B cell (primary cell): Measurements from ENCODE around the gene PXDC1. TPM values are rescaled to one million over a fixed set of nuclear protein-coding genes. Genes with fewer than 3 reads are reported as not detected.

ENCODE experiments used
- ATAC-seq: fragments of 200-7000 bp; cut with Tn5 transposase; one replicate; pipeline ENCODE4 v1.10.0; 2021; ENCODE audit warnings: low read depth, mild to moderate bottlenecking, moderate number of reproducible peaks, moderate library complexity
- CTCF ChIA-PET: fragments of 350-600 bp; sonication (Branson Sonifier 250); formaldehyde crosslinking; loops from one replicate; lab custom pipeline; 2021; ENCODE audit warnings: antibody characterized with exemption, inconsistent platforms; lab: Charles Lee
- POLR2A ChIA-PET: fragments of 350-600 bp; sonication (Branson Sonifier 250); formaldehyde crosslinking; loops from one replicate; lab custom pipeline; 2021; ENCODE audit warnings: antibody characterized with exemption; lab: Charles Lee
- DNase-seq: peaks from one replicate; pipeline ENCODE4 v3.0.0; 2013
- H2AFZ ChIP-seq: 2 replicates; pipeline ENCODE4 v1.6.1; 2012; ENCODE audit warnings: mild to moderate bottlenecking, low read depth, low read length; ENCODE audit not compliant: insufficient read depth, poor library complexity, severe bottlenecking
- H3K27ac ChIP-seq, 2 donors: 1 replicate in 1 of 2; 2 replicates in 1 of 2; pipeline ENCODE4 v1.5.1; 2012 to 2013; ENCODE audit warnings: low read length in 2 of 2, mild to moderate bottlenecking in 2 of 2, moderate library complexity in 1 of 2
- H3K27me3 ChIP-seq, 4 experiments: fragments of 200-600 bp in 1 of 4; sonication (generic) in 1 of 4; replicated peaks in 1 of 4; 1 replicate in 2 of 4; 2 replicates in 2 of 4; pipeline versions ENCODE4 v1.6.1 to v1.7.0; 2013 to 2016; ENCODE audit warnings: low read length in 3 of 4, mild to moderate bottlenecking in 2 of 4, mixed read lengths in 1 of 4, moderate library complexity in 1 of 4; ENCODE audit not compliant: insufficient read depth in 4 of 4, control insufficient read depth in 3 of 4; ENCODE audit errors: control extremely low read depth in 1 of 4
- H3K36me3 ChIP-seq, 2 experiments: replicated peaks in 1 of 2; 1 replicate in 1 of 2; 2 replicates in 1 of 2; pipeline versions ENCODE4 v1.6.1 to v1.7.1; 2013; ENCODE audit warnings: low read length in 1 of 2; ENCODE audit not compliant: insufficient read depth in 2 of 2, control insufficient read depth in 1 of 2; ENCODE audit errors: control extremely low read depth in 1 of 2, extremely low read depth in 1 of 2
- H3K4me1 ChIP-seq, 2 donors: fragments of 200-600 bp in 1 of 2; sonication (generic) in 1 of 2; 1 replicate in 1 of 2; 2 replicates in 1 of 2; pipeline versions ENCODE4 v1.5.1 to v1.6.1; 2013 to 2017; ENCODE audit warnings: low read length in 2 of 2; ENCODE audit not compliant: control insufficient read depth in 2 of 2, insufficient read depth in 2 of 2
- H3K4me2 ChIP-seq: replicated peaks from 2 replicates; pipeline ENCODE3; 2012; ENCODE audit warnings: mild to moderate bottlenecking, low read depth, low read length; ENCODE audit not compliant: poor library complexity, severe bottlenecking
- H3K4me3 ChIP-seq, 5 experiments: fragments of 200-600 bp in 1 of 5; sonication (generic) in 1 of 5; 1 replicate in 3 of 5; 2 replicates in 2 of 5; pipeline versions ENCODE4 v1.5.1 to v1.7.0; 2011 to 2016; ENCODE audit warnings: low read length in 4 of 5, mild to moderate bottlenecking in 4 of 5, low read depth in 2 of 5, control low read depth in 1 of 5, moderate library complexity in 1 of 5; ENCODE audit not compliant: insufficient read depth in 1 of 5; ENCODE audit errors: control extremely low read depth in 1 of 5, extremely low read depth in 1 of 5
- H3K79me2 ChIP-seq: fragments of 200-600 bp; sonication (generic); one replicate; pipeline ENCODE4 v1.6.0; 2016; ENCODE audit warnings: low read length; ENCODE audit not compliant: control insufficient read depth, insufficient read depth
- H3K9ac ChIP-seq: fragments of 200-600 bp; sonication (generic); 2 replicates; pipeline ENCODE4 v1.6.1; 2017; ENCODE audit warnings: mild to moderate bottlenecking, low read length, moderate library complexity
- H3K9me3 ChIP-seq, 3 donors: one replicate each; pipeline versions ENCODE4 v1.6.1 to v1.7.1; 2013; ENCODE audit warnings: low read length in 2 of 3; ENCODE audit not compliant: control insufficient read depth in 2 of 3, insufficient read depth in 1 of 3; ENCODE audit errors: control extremely low read depth in 1 of 3
- H4K20me1 ChIP-seq: 2 replicates; pipeline ENCODE4 v1.6.0; 2012; ENCODE audit warnings: mild to moderate bottlenecking, low read length; ENCODE audit not compliant: insufficient read depth, control insufficient read depth, poor library complexity, severe bottlenecking
- H3K27ac Mint-ChIP-seq: one replicate; pipeline ENCODE4 v1.8.0; 2021; ENCODE audit warnings: mixed read lengths
- H3K27me3 Mint-ChIP-seq: one replicate; pipeline ENCODE4 v1.8.0; 2021; ENCODE audit warnings: mixed read lengths
- H3K4me1 Mint-ChIP-seq: one replicate; pipeline ENCODE4 v1.8.0; 2021; ENCODE audit warnings: mixed read lengths
- H3K4me3 Mint-ChIP-seq: one replicate; pipeline ENCODE4 v1.8.0; 2021; ENCODE audit warnings: mixed read lengths
- H3K9me3 Mint-ChIP-seq: one replicate; pipeline ENCODE4 v1.8.0; 2022; ENCODE audit warnings: mixed read lengths; ENCODE audit not compliant: insufficient read depth
- CTCF ChIP-seq: fragments of 200-600 bp; IDR thresholded peaks from one replicate; pipeline ENCODE4 v1.8.0; 2022; ENCODE audit warnings: antibody characterized with exemption, mild to moderate bottlenecking
- EZH2 ChIP-seq: IDR thresholded peaks from 2 replicates; pipeline ENCODE4 v1.6.1; 2012; ENCODE audit warnings: borderline replicate concordance, low read depth, mild to moderate bottlenecking, moderate library complexity, low read length; ENCODE audit not compliant: insufficient read depth, poor library complexity, severe bottlenecking
- WGBS: methylation state at CpG from one replicate; pipeline ENCODE4 v1.1.5; 2013; ENCODE audit warnings: missing lambda C conversion rate; ENCODE audit not compliant: insufficient coverage; 5-methylcytosine and 5-hydroxymethylcytosine counted together
- intact Hi-C: fragments of 100-400 bp; cut with micrococcal nuclease; formaldehyde crosslinking; loops from one replicate; pipeline ENCODE4 v1.10.0; 2022
- polyA plus RNA-seq: library from polyadenylated mRNA; depleted of rRNA; stranded (reverse); fragments of >200 nt; gene quantifications from 2 replicates; pipeline ENCODE4 v1.2.3, GENCODE V29; 2012
- total RNA-seq, 2 donors: library from RNA; stranded (reverse); fragments of 120-200 nt in 1 of 2; gene quantifications; 1 replicate in 1 of 2; 2 replicates in 1 of 2; pipeline versions ENCODE4 v1.2.3 to v1.2.4, GENCODE V29; 2013 to 2022

PXDC1 gene
- total and polyA plus RNA-seq, 2 donors (not counting 1 experiment from before 2014, with no cell fraction given), result 4.7 to 18.9 TPM

GRCh38 chr6:3724451-3725144 is 26.9 kb downstream of the PXDC1 start:
- H3K4me3 Mint-ChIP-seq, result no peak overlapping the region
- POLR2A ChIA-PET, result no interaction called here
- Histone ChIP-seq H3K4me2 (no peak overlapping the region), H3K4me1 (no peaks in the 10 kb centered on the region), H3K27me3 (no peaks in the 10 kb centered on the region), H3K79me2 (no peaks in the 10 kb centered on the region), H3K9ac (no peak overlapping the region), H4K20me1 (no peaks in the 10 kb centered on the region), H2AFZ (no peak overlapping the region), H3K9me3 (no peaks in the 10 kb centered on the region), H3K4me3 (no peak overlapping the region), H3K27ac (no peak overlapping the region), H3K36me3 (no peaks in the 10 kb centered on the region)
- no peaks in the 10 kb centered on the region for H3K9me3 Mint-ChIP-seq
- no peaks in the 10 kb centered on the region for H3K27me3 Mint-ChIP-seq
- no peaks in the 10 kb centered on the region for H3K4me1 Mint-ChIP-seq
- 87% methylated on average over 15 of the region's 22 CpGs for WGBS
- no peak for ATAC-seq
- no peak overlapping the region for H3K27ac Mint-ChIP-seq
- CTCF ChIA-PET, result no interaction called here
- DNase-seq, result no peak
- intact Hi-C loops, result no loop called here
- TF ChIP-seq CTCF (no peak), EZH2 (no peak)

DNA sequence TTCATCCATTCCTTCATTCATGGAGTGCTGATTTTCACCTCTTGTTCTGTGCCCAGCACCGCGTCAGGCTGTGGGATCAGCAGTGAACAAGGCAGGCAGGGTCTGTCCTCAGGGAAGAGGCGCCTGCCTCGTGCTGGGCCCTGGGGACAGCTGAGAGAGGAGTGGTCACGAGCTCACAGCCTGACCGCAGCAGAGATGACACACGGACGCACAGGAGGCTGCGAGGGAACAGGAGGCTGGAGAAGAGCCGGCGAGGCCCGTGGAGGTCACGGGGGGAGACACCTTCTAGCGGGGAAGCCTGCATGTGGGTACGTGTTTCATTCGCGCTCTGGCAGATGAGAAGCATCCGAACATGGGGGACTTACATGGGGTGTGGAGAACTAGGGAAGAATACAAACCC is 27.5 kb downstream of the PXDC1 start:
- Histone ChIP-seq H3K9me3 (no peaks in the 10 kb centered on the region), H3K4me2 (no peak overlapping the region), H3K9ac (no peak overlapping the region), H3K79me2 (no peaks in the 10 kb centered on the region), H3K36me3 (no peaks in the 10 kb centered on the region), H3K27me3 (no peaks in the 10 kb centered on the region), H3K27ac (no peak overlapping the region), H3K4me1 (no peaks in the 10 kb centered on the region), H3K4me3 (no peak overlapping the region), H4K20me1 (no peaks in the 10 kb centered on the region), H2AFZ (no peak overlapping the region)
- Mint-ChIP-seq H3K9me3 (no peaks in the 10 kb centered on the region), H3K4me3 (no peak overlapping the region), H3K27me3 (no peaks in the 10 kb centered on the region), H3K27ac (peak overlapping the region; percentile 46), H3K4me1 (no peaks in the 10 kb centered on the region)
- ChIA-PET CTCF (no interaction called here), POLR2A (no interaction called here)
- 92% methylated on average over 14 of the region's 18 CpGs for WGBS
- intact Hi-C loops, result no loop called here
- DNase-seq (no peak), ATAC-seq (no peak)
- TF ChIP-seq CTCF (no peak), EZH2 (no peak)
